ENCODE data around the gene STAT5B. TPM values are rescaled to one million over a fixed set of nuclear protein-coding genes. Genes with fewer than 3 reads are reported as not detected.
A peak's percentile ranks its signal among the peaks of the same experiment; 100 is the strongest.

The STAT5B gene
- total and polyA plus RNA-seq, 9 of the 15 experiments (the other 6 are each of a cell fraction or from before 2014, with no cell fraction given): 20.8 to 176 (median 92.4) TPM

- no peak for TF ChIP-seq E2F8 (IDR thresholded peaks at IDR 0.05; ENCODE audit: low read depth, partially characterized antibody)
- TF ChIP-seq MCM7 (IDR thresholded peaks at IDR 0.05): no peak
- no peak for TF ChIP-seq ZBTB2 (IDR thresholded peaks at IDR 0.05)
- TF ChIP-seq PML (IDR thresholded peaks at IDR 0.05; ENCODE audit: low read length): peak; percentile 40; the same call in 1 of the 2 replicates
- TF ChIP-seq HNRNPL (IDR thresholded peaks at IDR 0.05; ENCODE audit: low read depth, low read length): no peak
- no peak for TF ChIP-seq ADNP (tag; IDR thresholded peaks at IDR 0.05)
- no peak for TF ChIP-seq KLF13 (tag; IDR thresholded peaks at IDR 0.05; ENCODE audit: borderline replicate concordance, low read depth)
- TF ChIP-seq L3MBTL2 (IDR thresholded peaks at IDR 0.05): peak; percentile 84
- no peak for TF ChIP-seq GATAD2B (IDR thresholded peaks at IDR 0.05; ENCODE audit: borderline replicate concordance)
- peak; percentile 44; the same call in 1 of the 2 replicates for TF ChIP-seq DPF2 (IDR thresholded peaks at IDR 0.05)
- TF ChIP-seq PRMT5 (CRISPR knock-in tag; IDR thresholded peaks at IDR 0.05): no peak
- TF ChIP-seq NR1H2 (CRISPR knock-in tag; IDR thresholded peaks at IDR 0.05): no peak
- TF ChIP-seq BACH1 (tag; IDR thresholded peaks at IDR 0.05): peak; percentile 63
- TF ChIP-seq CBFA2T2 (conservative IDR thresholded peaks at IDR 0.05): 0 out of 2 replicates have a peak, but pooled peaks have one; percentile 27
- no peak for TF ChIP-seq IRF2 (CRISPR knock-in tag; IDR thresholded peaks at IDR 0.05)
- no peak for TF ChIP-seq ZNF324 (CRISPR knock-in tag; IDR thresholded peaks at IDR 0.05)
- no peak for TF ChIP-seq CTCF (IDR thresholded peaks at IDR 0.05 in 2 of 3, conservative IDR thresholded peaks at IDR 0.05 in 1 of 3; ENCODE audit: insufficient read depth in 2 of 3, low read depth in 1 of 3, low read length in 3 of 3)
- TF ChIP-seq BRCA1 (IDR thresholded peaks at IDR 0.05): no peak
- no peak for TF ChIP-seq BRCA1 (CRISPR knock-in tag; IDR thresholded peaks at IDR 0.05)
- no peak for TF ChIP-seq HMG20A (CRISPR knock-in tag; conservative IDR thresholded peaks at IDR 0.05)
- TF ChIP-seq ZNF274 (IDR thresholded peaks at IDR 0.05; ENCODE audit: borderline replicate concordance, low read depth, low read length): no peak
- TF ChIP-seq TEAD1 (CRISPR knock-in tag; IDR thresholded peaks at IDR 0.05): no peak
Observed at GRCh38 chr17:42311240-42312034, 35.2 kb upstream of the STAT5B start (continued).

All from K562 (cell line).